Colon (tissue), 2 donors: ENCODE data around the gene MAP4K2.
A peak's percentile ranks its signal among the peaks of the same experiment; 100 is the strongest.

Experiments
- FAIRE-seq: peaks from 2 replicates; lab custom pipeline; 2012; peaks lifted over from hg19 to GRCh38; lab: Jason Lieb, UNC
- donor health status: control.
- donor health status: control.

MAP4K2 gene

DNA sequence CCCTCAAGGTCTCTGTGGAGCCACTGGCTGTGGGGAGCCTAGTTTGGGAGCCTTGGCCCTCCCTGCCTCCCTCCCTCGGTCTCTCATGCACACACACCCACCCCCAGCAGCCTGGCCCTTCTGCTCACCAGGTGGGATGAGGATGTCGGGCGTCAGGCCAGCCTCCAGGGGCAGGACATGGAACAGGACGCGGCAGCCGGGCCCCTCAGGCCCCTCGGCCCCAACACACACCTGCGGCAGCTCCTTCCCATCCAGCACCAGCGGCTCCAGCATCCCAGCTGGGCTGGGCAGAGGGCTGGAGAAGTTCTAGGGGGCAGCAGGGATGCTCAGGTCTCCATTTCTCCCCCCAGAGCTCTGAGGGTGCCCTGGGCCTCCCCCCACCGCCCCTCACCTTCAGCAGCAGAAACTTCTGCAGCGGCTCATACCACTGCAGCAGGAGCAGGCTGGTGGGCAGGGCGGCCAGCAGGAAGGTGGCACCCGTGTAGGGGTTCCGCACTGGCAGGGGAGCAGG, 11.2 kb downstream of the MAP4K2 start:
- FAIRE-seq: no peak

- FAIRE-seq: no peak
Measured at GRCh38 chr11:64790205-64791095, 12.6 kb downstream of the MAP4K2 start.

DNA sequence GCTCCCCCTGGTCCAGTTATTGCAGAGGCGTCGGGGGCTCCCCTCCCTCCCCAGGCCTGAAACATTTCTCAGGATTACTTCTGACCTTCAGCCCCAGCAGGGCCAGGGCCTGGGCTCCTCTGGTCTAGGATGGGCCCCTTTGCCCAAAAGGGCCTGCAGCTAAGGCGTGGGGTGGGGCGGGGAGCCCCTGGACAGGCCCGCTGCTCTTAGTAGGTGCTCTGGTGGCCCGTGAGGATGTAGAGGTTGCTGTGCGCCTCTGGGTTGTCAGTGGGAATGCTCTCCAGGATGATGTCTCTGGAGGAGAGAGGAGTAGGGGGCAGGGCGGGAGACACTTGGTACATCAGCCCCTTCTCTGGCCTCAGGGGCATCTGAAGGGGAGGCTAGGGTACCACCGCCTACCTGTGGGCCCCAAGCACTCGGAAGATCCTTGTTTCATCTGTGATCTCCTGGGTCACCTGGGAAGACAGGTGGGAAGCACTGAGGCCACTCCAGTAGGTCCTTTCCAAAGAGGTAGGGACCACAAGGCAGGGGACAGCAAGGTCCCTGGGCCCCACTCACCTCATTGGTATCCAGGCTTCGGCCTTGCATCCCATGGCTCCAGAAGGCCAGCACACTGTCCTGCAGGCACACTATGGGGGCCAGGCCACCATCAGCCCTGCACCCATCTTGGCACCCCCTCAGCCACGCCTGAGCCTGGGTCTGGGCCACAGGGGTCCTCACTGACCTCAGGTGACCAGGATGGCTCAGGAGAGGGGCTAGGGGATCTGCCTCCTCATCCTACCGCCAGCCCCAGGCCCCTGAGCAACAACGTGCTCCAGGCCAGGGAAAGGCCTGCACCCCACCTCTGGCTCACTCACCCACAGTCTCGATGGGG, 13.4 kb downstream of the MAP4K2 start:
- no peak for FAIRE-seq

DNA sequence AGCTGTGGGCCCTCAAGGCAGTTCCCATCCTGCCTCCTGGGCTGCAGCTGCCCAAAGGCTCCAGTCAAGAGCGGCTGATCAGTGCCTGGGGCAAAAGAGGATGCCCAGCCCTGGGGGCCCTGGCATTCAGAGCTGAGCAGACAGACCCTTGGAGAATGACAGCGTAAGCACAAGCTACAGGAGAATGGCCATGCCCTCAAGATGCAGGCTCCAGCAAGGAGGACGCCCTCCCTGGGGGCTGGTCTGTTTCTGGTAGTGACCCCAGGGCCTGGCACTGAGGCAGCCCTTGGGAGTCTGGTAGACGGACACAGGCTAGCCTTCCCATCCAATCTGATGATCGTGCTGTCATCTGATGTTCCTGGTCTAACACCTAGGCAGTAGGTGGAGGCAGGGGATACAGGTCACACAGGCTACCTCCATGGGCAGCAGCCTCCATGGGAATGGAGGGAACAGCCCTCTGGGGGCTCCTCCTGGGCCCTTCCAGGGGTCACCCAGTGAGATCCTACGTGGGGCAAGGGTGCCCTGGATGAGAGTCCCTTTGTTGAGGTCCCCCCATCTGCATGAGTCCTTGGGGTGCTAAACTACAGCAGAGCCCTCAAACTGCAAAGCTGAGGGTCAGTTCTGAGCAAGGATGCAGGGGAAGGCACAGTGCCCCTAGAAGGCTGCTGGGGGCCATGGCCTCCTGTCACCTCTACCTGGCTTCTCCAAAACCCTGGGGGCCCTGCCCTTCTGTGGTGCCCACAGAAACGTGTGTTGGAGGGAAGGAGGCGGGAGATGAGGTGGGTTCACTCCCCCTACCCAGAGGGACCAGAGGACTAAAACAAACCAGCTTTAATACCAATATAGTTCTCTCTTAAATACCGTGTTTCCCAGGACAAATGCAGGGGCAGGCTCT, 14.4 kb downstream of the MAP4K2 start:
- FAIRE-seq: no peak

GRCh38 chr11:64787526-64788320, 15.3 kb downstream of the MAP4K2 start:
- FAIRE-seq: no peak

- no peak for FAIRE-seq
Measured at GRCh38 chr11:64786308-64786707, 16.7 kb downstream of the MAP4K2 start.

GRCh38 chr11:64784813-64785581, 18.0 kb downstream of the MAP4K2 start:
- FAIRE-seq: no peak

- FAIRE-seq: peak; percentile 55
Measured at GRCh38 chr11:64778473-64779298, 24.3 kb downstream of the MAP4K2 start, which contains the start of gene SF1. SF1 (minus strand) TSS chr11:64778542; CDS start chr11:64778392, 150 bp downstream.

DNA sequence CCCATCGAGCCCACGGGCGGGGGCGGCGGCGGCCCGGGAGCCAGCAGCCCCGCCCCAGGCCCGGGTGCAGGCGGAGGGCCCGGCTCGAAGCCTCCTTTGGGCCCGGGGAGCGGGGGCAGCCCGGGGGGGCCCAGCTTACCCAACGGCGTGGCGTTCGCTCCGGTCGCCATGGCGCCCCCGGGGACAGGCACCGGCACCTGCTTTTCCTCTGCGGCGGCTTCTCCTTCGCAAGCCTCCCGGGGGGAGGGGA, 24.9 kb downstream of the MAP4K2 start:
- FAIRE-seq: no peak

DNA sequence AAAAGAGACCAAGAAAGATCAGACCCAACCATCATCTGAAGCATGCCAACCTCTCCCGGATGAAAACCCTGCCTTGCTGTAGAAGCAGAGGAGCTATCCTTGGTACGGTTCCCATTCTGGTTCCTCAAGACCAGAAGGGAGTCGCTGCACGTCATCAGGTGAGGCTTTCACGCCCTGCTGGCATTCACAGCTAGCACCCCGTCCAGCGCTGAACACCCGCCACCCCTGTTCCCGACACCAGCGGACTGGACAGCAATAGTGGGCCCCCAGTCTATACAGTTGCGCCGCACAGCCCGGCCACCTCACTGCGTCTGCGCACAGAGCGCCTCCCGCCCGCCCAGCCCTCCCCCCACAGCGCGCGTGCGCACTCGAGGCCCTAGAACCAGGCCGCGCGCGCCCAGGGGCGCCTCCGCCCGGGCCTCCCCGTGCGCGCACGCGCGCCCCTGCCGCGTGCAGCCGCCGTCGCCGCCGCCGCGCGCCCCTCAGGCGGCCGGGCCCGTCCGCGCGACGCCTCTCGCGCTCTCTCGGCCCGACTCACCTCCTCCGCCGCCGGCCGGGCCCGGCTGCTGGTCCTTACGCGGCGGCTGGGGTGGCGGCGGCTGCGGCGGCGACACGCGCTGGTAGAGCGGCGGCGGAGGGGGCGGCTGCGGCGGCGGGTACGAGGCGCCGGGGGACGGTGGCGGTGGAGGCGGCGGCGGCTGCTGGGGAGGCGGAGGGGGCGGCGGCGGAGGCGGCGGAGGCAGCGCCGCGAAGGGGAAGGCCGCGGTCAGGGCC, 25.4 kb downstream of the MAP4K2 start:
- FAIRE-seq: no peak

GRCh38 chr11:64776875-64777274, 26.1 kb downstream of the MAP4K2 start:
- FAIRE-seq: no peak

DNA sequence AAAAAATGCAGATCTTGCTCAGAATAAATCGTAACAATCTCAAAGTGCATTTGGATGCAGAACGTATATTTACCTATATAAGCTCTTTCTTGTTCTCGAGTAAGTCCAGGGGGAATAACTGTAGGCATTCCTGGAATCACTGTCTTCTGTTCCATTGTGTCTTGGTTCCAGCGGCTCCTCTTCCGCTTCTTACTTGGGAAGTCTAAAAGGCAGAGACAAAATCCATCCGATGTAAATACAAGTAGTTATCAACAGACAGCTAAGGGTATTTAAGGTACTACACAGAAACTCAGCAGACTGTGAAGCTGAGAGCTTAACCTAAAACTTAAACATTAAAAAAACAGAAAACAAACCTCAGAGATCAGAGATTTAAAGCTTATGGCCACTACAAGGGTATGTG, 26.6 kb downstream of the MAP4K2 start:
- no peak for FAIRE-seq

GRCh38 chr11:64774144-64774543, 28.9 kb downstream of the MAP4K2 start:
- FAIRE-seq: no peak

DNA sequence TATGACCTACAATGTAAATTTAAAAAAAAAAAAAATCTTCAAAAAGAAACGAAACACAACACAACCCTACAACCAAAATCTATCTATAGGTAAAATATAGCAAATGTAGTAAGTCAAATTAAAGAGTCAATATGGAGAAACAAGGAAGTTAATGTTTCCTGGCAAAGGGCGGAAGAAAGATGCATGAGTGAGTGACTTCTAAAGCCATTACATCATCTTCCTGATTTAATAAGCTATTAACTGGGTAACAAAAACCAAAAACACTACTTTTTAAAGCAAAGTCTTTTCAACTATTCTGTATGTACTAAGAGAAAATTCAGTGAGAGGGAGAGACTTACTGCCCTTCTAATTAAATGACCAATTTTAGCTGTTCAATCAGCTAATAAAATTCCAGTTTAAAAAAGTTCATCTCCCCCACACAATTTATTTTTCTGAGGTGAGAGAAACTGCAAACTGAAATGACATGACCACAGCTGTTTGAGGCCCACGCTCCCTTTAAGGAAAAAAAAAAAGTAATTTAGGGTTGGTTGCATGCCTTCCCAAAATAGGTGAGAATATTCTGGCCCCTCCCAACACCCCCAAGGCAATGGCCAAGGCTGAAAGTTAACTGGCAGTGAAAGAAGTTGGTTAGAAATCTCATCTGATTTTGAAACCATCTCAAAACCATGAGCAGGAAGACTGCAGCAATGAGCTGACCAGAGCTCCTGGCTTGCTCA, 30.6 kb downstream of the MAP4K2 start:
- FAIRE-seq: no peak

GRCh38 chr11:64771861-64772260, 31.2 kb downstream of the MAP4K2 start:
- no peak for FAIRE-seq

DNA sequence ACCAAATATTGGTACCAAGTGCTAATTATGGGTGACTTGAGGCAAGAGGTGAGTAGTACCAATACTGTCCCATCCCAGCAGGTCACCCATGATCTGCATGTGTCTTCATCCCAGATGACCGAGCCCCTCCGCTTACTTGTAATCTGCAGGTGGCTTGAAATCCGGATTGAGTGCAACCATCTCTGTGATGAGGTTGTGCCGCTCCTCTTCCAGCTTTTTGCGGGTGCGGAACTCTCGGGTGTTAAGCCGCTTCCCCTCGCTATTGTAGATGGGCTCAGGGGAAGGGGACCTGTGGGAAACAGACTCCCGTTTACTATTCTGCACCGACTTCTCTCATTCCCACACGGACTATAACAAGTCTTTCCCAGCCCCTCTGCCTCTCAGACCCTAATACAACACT, 32.9 kb downstream of the MAP4K2 start:
- no peak for FAIRE-seq

DNA sequence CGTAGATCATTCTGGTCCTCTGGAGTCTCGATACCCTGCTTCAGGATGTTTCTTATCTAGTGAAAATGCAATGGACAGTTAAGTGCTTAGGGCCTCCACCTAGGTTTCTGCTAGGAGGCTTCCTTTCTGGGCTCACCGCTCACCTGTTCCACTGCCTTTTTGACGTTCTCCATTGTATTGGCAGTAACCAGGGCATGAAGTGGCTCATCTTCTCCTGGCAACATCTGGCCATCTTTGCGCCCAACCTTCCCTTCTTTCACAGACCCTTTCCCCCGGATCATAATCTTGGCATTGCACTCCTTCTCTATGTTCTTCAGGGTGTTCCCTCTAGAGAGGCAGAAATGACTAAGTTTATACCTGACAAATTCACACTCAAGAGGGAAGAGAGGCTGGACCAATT, 33.7 kb downstream of the MAP4K2 start:
- no peak for FAIRE-seq

- FAIRE-seq: no peak
Measured at GRCh38 chr11:64768300-64768694, 34.7 kb downstream of the MAP4K2 start.
